GM13976 (cell line): ENCODE data around the gene UNC13B.
"Not testable (repeated sequence)": the region's sequence is repeated elsewhere in the genome, so short reads cannot be mapped to it uniquely, and the experiment has no call there.

Experiments used
- DNase-seq: peaks from one replicate; pipeline ENCODE4 v3.0.0; 2012; ENCODE audit warnings: low spot score
- in situ Hi-C: fragments of 300-500 bp; cut with MboI; formaldehyde crosslinking; loops from one replicate; pipeline ENCODE4 v1.12.0; 2022; ENCODE audit warnings: low sequenced_read_pairs, mixed read lengths, inconsistent platforms; ENCODE audit not compliant: unreplicated experiment
- TF ChIP-seq, protein P1 (sequence below): IDR thresholded peaks from 2 replicates; pipeline ENCODE4 v1.5.1; 2012; ENCODE audit warnings: borderline replicate concordance, mild to moderate bottlenecking; ENCODE audit not compliant: insufficient read depth; ENCODE audit errors: extremely low read depth, missing control alignments, control extremely low read depth

UNC13B gene

DNA sequence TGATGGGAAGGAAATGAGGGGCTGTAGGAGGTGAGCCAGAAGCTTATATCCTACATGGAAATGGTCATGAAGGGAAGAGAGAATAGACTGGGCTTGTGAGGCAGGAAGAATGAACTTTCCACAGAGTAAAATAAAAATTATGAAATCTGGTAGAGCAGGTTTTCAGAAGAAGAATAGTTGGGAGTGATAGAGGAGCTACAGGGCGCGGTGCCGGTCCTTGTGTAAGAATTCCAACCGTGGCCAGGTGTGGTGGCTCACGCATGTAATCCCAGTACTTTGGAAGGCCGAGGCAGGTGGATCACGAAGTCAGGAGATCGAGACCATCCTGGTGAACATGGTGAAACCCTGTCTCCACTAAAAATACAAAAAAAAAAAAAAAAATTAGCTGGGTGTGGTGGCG, 8.9 kb upstream of the UNC13B start:
- TF ChIP-seq, protein P1, sequence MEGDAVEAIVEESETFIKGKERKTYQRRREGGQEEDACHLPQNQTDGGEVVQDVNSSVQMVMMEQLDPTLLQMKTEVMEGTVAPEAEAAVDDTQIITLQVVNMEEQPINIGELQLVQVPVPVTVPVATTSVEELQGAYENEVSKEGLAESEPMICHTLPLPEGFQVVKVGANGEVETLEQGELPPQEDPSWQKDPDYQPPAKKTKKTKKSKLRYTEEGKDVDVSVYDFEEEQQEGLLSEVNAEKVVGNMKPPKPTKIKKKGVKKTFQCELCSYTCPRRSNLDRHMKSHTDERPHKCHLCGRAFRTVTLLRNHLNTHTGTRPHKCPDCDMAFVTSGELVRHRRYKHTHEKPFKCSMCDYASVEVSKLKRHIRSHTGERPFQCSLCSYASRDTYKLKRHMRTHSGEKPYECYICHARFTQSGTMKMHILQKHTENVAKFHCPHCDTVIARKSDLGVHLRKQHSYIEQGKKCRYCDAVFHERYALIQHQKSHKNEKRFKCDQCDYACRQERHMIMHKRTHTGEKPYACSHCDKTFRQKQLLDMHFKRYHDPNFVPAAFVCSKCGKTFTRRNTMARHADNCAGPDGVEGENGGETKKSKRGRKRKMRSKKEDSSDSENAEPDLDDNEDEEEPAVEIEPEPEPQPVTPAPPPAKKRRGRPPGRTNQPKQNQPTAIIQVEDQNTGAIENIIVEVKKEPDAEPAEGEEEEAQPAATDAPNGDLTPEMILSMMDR = no peak
- DNase-seq = no peak
- in situ Hi-C loops = no loop called here

DNA sequence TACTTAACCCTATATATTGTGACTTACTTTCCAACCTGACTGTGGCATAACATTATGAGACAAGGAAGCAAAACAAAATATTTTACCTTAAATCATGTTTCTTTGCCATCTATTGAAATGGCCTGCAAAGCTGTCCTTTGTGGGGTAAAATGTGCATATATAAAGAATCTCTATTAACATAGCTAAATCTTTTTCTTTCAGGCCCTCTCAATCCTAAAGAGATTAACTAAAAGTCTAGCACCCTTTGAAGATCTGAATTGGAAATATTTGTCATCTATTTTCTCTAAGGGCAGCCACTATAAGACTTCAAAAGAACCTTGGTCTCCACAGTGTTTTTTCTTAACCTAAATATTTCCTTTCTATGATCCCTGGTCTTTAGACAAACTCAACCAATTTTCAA, 5.0 kb upstream of the UNC13B start:
- TF ChIP-seq, protein P1 = no peak
- no peak for DNase-seq
- in situ Hi-C loops = no loop called here

DNA sequence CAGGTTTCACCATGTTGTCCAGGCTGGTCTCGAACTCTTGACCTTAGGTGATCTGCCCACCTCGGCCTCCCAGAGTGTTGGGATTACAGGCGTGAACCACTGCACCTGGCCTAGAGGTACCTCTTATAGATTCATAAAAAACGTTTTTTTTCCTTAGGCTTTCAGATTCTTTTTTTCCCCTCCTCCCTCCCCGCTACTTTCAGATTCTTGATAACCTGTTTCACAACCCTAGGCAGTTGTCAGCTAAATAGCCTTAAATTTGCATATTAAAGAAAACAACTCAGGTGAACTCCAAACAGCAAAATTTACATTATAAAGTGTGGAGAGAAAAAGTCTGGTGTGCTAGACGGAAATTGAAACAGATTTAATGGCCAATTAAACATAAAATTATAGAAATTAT, 4.0 kb upstream of the UNC13B start:
- DNase-seq, in situ Hi-C loops: not testable (repeated sequence)

DNA sequence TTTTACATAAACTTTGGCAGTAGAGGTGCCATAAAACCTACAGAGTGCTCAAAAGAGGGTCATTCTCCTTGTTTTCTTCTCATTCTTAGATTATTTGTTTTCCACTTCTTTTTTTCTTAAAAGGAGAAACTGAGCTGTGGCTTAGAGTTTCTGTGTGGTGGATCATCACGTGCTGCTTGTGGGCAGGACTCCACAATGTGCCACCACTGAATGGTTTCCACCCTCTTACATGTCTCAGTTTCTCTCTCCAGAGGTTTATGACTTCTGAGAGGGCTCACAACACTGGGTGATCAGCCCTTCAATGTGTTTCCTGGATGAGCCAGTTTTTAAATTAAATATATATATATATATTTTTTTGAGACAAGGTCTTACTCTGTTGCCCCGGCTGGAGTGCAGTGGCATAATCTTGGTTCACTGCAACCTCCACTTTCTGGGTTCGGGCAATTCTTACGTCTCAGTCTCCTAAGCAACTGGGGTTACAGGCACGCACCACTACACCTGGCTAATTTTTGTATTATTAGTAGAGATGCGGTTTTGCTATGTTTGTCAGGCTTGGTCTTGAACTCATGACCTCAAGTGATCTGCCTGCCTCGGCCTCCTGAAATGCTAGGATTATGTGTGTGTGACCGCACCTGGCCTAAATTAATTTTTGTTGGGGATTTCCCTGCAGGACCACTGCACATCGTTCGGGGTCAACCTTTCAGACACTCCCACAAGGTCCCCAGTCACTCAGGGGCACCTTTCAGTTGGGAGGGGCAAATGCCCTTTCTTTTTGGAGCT, 3.1 kb upstream of the UNC13B start:
- TF ChIP-seq, protein P1 = no peak
- no peak for DNase-seq
- in situ Hi-C loops = no loop called here

DNA sequence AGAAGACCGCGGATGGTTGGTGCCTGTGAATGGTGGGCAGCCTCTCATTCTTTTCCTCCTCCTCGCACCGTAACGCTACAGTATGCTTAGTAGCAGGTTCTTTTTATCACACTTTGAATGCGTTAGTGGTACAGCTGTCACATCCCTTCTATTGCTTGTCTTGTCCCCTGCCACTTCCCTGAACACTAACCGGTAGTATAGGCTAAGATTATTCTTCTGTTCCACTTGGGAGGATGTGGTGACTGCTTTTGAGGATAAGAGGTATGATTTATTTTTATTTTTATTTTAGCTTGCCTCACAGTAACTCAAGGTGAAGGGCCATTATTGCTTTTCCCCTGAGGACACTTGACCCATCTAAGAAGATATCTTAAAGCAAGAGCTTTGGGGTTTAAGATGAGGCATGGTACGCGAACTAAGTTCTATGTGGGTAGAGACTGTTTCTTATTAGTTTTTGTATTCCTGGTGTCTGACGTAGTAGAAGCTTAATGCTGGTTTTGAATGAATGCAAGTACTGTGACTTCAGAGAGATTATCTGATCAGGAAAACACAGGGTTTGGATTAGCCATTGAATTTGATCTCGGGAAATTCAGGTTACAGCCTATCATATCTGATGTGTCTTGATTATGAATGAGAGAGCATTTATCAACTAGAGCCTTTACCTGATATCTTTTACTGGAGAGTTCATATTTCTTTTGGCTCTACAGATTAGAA, 951 bp downstream of the UNC13B start:
- in situ Hi-C loops = no loop called here
- DNase-seq = no peak
- TF ChIP-seq, protein P1 = no peak

DNA sequence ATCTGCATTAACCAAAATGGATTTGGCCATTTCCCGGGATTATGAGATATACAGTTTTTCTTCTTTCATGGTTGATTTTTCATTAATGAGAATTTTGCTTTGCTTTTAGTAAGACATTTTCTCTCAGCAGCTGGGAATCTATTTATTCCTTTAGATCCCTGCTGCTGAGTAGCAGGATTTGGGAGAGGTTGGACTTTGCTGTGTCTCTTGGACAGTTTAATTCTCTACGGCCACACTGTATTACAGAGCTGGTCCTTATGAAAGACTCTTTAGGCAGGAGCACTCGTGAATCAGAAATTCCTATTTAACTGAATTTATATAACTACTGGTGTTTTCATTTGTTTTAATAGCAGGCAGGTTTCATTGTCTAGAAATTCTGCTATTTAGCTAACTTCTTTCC, 1.6 kb downstream of the UNC13B start:
- in situ Hi-C loops = no loop called here
- DNase-seq = no peak
- TF ChIP-seq, protein P1 = no peak

DNA sequence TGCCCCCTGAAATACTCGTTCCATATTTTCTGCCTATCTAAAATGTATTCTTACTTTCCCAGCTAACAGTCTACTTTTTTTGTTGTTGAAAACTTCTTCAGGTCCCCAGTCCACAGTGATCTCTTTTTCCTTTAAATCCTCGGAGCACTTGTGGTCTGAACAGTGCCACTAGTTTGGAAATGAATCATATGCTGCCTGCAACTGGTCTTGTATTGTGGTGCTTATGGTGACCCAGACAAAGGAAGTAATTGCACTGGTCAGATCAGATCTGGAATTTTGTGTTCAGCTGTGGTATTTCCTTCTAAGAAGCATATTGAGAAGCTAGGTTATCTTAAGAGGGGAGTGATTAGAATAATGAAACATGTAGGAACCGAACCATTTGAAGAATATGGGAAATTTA, 2.9 kb downstream of the UNC13B start:
- DNase-seq = no peak
- in situ Hi-C loops = no loop called here
- TF ChIP-seq, protein P1 = no peak

DNA sequence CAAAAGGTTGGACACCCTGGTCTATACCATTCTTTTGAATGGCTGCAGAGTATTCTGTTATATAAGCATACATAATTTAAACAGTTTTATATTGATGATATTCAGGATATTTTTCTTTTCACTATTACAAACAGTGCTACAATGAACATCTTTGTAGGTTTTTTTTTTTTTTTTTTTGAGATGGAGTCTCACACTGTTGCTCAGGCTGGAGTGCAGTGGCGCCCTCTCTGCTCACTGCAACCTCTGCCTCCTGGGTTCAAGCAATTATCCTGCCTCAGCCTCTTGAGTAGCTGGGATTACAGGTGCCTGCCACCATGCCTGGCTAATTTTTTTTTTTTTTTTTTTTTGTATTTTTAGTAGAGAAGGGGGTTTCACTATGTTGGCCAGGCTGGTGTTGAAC, 5.6 kb downstream of the UNC13B start:
- in situ Hi-C loops, DNase-seq: not testable (repeated sequence)
